GM06990 (cell line): ENCODE measurements around the gene FAM89A.

Source experiments
- DNase-seq: peaks from one replicate; pipeline ENCODE4 v3.0.0-alpha.2; 2011; ENCODE audit not compliant: insufficient read length; ENCODE audit errors: extremely low read depth
- H3K27me3 ChIP-seq: replicated peaks from 2 replicates; pipeline ENCODE4 v1.6.0; 2011; ENCODE audit warnings: low read length; ENCODE audit not compliant: control insufficient read depth, insufficient read depth
- H3K36me3 ChIP-seq: 2 replicates; pipeline ENCODE4 v1.5.1; 2011; ENCODE audit warnings: low read length; ENCODE audit not compliant: control insufficient read depth, insufficient read depth
- H3K4me3 ChIP-seq: replicated peaks from 2 replicates; pipeline ENCODE4 v1.5.1; 2011; ENCODE audit warnings: low read depth, mild to moderate bottlenecking, control low read depth, low read length
- TF ChIP-seq, protein P1 (sequence below): IDR thresholded peaks from 2 replicates; pipeline ENCODE4 v1.5.1; 2011; ENCODE audit warnings: low read length, control low read depth, mild to moderate bottlenecking, inconsistent platforms; ENCODE audit not compliant: insufficient read depth, poor library complexity, severe bottlenecking

Gene FAM89A

GRCh38 chr1:231070758-231071444 lies 30.8 kb upstream of the FAM89A start:
- H3K27me3 ChIP-seq: no peaks in the 10 kb centered on the region

DNA sequence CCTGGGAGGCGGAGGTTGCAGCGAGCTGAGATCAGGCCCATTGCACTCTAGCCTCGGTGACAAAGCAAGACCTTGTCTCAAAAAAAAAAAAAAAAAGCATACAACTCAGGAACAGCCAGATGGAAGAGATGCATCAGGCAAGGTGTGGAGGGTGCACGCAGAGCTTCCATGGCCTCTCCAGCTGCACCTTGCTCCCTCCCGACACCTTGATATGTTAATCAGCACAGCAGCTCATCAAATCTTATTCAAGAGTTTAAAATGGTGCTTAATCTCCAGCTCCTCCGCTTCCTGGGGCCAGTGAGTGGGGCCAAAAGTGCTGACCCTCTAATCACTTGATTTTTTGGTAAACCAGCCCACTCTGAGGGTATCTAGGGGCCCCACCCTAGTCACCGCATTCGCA lies 29.3 kb upstream of the FAM89A start:
- TF ChIP-seq, protein P1, sequence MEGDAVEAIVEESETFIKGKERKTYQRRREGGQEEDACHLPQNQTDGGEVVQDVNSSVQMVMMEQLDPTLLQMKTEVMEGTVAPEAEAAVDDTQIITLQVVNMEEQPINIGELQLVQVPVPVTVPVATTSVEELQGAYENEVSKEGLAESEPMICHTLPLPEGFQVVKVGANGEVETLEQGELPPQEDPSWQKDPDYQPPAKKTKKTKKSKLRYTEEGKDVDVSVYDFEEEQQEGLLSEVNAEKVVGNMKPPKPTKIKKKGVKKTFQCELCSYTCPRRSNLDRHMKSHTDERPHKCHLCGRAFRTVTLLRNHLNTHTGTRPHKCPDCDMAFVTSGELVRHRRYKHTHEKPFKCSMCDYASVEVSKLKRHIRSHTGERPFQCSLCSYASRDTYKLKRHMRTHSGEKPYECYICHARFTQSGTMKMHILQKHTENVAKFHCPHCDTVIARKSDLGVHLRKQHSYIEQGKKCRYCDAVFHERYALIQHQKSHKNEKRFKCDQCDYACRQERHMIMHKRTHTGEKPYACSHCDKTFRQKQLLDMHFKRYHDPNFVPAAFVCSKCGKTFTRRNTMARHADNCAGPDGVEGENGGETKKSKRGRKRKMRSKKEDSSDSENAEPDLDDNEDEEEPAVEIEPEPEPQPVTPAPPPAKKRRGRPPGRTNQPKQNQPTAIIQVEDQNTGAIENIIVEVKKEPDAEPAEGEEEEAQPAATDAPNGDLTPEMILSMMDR: no peak
- Histone ChIP-seq H3K27me3 (no peaks in the 10 kb centered on the region), H3K36me3 (no peaks in the 10 kb centered on the region), H3K4me3 (no peak overlapping the region)
- DNase-seq: no peak

More at GRCh38 chr1:231070758-231071444, 30.8 kb upstream of the FAM89A start:
- Histone ChIP-seq H3K36me3 (no peaks in the 10 kb centered on the region), H3K4me3 (no peak overlapping the region)
- TF ChIP-seq, protein P1: no peak
- no peak for DNase-seq

DNA sequence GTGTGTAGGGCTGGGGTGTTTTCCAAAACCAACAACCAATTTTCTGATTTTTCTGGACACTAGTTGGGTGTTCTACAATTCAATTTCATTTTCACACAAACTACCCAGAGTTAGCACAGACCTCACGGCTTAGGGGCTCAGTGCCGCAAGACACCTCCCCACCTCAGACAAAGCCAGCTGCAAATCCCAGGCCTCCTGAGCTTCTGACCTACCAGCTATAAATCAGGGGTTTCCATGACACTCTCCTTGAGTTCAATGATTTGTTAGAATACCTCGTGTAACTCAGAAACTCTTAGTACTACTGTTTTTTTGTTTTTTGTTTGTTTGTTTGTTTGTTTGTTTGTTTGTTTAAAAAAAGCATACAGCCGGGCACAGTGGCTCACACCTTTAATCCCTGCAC lies 28.7 kb upstream of the FAM89A start:
- Histone ChIP-seq H3K27me3 (no peaks in the 10 kb centered on the region), H3K4me3 (no peak overlapping the region), H3K36me3 (no peaks in the 10 kb centered on the region)
- TF ChIP-seq, protein P1: no peak
- no peak for DNase-seq

- no peak for DNase-seq
- TF ChIP-seq, protein P1: no peak
- Histone ChIP-seq H3K36me3 (no peaks in the 10 kb centered on the region), H3K27me3 (no peaks in the 10 kb centered on the region), H3K4me3 (no peak overlapping the region)
Measured at GRCh38 chr1:231065510-231066241, 25.6 kb upstream of the FAM89A start.

DNA sequence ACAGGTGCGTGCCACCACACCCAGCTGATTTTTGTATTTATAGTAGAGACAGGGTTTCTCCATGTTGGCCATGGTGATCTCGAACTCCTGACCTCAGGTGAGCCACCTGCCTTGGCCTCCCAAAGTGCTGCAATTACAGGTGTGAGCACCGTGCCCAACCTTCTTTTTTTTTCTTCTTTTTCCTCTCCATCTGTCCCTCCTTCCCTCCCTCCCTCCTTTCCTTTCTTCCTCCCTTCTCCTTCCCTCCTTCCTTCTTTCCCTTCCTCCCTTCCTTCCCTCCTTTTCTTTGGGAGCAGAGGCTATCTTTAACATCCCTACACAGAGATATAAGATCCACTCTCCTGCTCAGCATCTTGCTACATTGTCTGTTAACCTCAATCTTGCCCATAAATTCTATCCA lies 24.4 kb upstream of the FAM89A start:
- Histone ChIP-seq H3K36me3 (no peaks in the 10 kb centered on the region), H3K4me3 (no peak overlapping the region), H3K27me3 (no peaks in the 10 kb centered on the region)
- TF ChIP-seq, protein P1: no peak
- DNase-seq: no peak
